Retinal pigment epithelial cell (primary cell): ENCODE measurements around the gene NOXRED1.

ENCODE experiments used
- DNase-seq: peaks from one replicate; pipeline ENCODE4 v3.0.0-alpha.2; 2010; ENCODE audit warnings: low read depth
- H3K4me3 ChIP-seq: 2 replicates; pipeline ENCODE4 v1.5.1; 2011; ENCODE audit warnings: mild to moderate bottlenecking, low read length, control low read depth, moderate library complexity
- TF ChIP-seq, protein P1 (sequence below): conservative IDR thresholded peaks from 2 replicates; pipeline ENCODE4 v1.5.1; 2011; ENCODE audit warnings: low read depth, low read length, control low read depth, inconsistent platforms

Gene NOXRED1

DNA sequence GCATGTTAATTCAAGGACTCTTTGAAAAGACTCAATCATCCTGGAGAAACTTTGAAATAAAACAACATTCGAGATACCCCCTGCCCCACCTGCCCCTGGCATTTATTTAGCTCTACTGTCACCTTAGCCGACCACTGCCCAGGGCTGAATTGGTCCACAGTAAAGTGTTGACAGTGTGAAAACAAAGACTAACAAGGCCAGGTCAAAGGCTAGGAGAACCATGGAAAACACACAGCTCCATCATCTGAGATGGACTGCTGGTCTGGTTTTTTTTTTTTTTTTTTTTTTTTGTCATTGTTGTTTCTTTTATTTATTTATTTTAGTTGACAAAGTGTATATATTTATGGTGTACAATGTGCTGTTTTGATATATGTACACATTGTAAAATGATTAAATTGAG is 76.8 kb downstream of the NOXRED1 start:
- no peak for DNase-seq
- no peak overlapping the region for H3K4me3 ChIP-seq
- TF ChIP-seq, protein P1, sequence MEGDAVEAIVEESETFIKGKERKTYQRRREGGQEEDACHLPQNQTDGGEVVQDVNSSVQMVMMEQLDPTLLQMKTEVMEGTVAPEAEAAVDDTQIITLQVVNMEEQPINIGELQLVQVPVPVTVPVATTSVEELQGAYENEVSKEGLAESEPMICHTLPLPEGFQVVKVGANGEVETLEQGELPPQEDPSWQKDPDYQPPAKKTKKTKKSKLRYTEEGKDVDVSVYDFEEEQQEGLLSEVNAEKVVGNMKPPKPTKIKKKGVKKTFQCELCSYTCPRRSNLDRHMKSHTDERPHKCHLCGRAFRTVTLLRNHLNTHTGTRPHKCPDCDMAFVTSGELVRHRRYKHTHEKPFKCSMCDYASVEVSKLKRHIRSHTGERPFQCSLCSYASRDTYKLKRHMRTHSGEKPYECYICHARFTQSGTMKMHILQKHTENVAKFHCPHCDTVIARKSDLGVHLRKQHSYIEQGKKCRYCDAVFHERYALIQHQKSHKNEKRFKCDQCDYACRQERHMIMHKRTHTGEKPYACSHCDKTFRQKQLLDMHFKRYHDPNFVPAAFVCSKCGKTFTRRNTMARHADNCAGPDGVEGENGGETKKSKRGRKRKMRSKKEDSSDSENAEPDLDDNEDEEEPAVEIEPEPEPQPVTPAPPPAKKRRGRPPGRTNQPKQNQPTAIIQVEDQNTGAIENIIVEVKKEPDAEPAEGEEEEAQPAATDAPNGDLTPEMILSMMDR, result no peak

DNA sequence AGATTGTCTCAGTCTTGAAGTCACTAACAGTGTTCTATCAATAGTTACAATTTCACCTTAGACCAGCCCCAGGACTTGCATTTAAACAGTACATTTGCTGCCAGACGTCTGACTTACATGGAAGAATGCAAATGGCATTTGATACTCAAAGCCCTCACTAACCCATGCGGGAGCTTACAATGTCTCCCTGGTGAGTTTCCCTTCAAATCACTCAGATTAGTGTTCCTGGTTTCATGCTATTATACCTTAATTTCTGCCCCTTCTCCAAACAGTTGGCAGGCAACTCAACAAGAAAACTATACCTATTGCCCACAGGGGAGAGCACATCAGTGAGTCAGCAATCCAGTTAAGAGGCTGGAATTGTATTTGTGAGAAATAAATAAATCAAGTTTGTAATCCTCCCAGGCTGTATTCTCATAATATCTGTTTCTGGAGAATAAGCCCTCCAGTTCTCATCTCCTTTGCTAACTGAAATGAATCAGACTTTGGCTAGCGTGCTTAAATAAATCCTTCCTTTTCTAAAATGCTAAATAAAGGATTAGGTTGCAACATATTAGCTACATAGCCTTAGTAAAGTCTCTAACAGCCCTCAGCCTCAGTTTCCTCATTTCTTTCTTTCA is 78.8 kb downstream of the NOXRED1 start:
- TF ChIP-seq, protein P1, result no peak

More for the DNA sequence above, 78.8 kb downstream of the NOXRED1 start:
- H3K4me3 ChIP-seq, result no peak overlapping the region
- peak; percentile 49 for DNase-seq
